GM21423 (cell line): ENCODE measurements around the gene TBX15.
"Not testable (repeated sequence)": the region's sequence is repeated elsewhere in the genome, so short reads cannot be mapped to it uniquely, and the experiment has no call there.

ENCODE experiments used
- ATAC-seq: cut with Tn5 transposase; IDR thresholded peaks from one replicate; pipeline ENCODE4 v1.9.1; 2021; ENCODE audit warnings: mild to moderate bottlenecking, moderate library complexity; ENCODE audit not compliant: unreplicated experiment

The TBX15 gene

DNA sequence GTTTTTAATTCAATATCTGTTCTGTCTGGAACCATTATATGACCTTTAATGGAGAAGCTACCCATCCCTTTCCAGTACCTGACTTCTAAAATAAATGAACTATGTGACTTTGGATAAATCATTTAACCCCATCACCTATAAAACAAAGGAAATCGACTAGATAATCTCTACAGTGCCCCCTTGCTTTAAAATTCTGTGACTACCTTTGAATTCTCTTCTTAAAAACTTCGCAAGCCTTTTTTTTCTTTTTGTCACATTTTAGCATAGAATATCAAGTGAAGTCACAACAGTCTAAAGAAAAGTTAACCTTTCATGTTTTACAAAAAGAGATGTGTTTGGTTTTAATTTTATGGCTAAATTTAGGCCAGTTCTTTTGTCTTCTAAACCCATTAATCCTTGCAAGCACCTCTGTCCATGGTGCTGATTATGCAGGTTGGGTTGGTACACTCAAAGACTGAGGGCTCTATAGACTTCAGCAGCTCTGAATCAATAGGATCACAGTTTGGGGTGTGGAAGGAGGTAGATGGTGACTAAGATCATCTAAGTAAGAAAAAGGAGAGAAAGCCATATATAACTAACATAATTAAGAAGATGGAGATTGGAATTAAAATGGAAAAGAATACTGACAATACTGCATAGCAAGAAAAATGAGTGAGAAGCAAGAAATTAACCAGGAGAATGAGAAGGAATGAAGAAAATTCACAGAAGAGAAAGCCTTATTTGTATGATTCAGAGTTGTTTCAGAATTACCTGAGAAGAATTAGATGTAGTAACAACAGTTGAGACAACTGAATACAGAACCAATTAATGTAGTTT is 59.2 kb downstream of the TBX15 start:
- no peak for ATAC-seq

DNA sequence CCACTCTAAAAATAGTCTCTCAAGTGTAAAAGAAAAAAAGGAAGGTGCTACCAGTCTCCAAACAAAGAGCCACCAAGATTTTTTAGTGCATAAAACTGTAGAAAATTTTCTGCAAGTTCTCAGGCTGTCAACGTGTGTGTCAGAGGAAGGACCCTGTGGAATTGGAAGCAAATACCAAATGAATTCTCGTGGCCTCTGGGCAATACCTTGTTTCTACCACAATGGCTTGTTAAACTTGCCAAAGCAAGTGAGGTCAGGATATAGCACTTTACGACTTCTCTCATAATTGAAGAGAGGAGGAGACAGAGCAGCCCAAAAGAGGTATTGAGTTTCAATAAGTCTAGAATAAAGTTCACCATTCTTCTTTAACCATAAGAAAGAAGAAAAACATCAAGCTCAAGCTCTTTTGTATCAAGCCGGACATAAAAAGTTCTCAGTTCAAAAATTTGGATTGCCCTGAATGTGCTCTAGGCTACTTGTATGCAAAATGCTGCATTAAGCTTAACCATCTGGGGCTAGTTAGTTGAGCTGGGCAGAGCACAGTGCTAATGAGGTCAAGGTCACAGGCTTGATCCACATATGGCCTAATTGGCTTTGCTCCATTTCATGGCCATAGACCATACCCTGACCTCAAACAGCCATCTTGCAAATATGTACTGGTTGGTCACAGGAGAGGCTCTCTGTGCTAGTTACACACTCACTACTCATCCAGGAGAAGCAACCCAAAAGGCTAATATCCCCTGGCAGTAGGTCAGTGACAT is 60.5 kb downstream of the TBX15 start:
- no peak for ATAC-seq

DNA sequence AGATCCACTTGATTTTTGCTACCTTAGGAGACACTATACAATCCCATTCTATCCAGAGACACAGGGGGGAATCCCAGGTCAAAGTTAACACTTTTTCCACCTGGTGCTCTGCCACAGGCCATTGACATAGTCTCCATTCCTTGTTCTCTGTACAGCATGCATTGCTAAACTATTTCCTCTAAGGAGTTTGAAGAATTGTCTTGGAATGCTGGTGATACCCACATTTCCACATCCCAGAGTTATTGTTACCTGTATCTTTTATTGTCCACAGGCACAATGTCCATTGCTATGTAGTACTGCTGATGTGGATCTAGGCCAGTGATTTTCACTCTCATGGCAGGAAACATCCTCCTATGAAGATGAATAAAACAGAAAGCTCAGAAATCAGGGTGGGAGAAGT is 61.9 kb downstream of the TBX15 start:
- no peak for ATAC-seq

DNA sequence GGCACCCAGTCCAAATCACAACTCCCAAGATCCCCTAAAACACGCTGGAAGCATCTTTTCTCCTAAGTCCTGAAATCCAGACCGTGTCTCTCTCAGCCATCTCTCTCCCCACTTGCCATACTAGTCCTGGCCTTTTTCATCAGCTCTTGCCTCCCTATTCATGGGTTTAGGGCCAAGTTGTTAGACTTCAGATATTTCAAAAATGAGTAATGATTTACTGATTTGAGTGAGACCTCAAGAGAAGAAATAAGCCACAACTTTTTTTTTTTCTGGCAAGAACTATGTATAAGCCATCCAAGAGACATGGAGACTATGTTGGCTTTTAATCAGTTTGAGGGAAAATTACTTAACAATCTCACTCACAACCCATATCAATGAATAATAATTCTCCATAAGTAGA is 62.5 kb downstream of the TBX15 start:
- ATAC-seq = no peak

DNA sequence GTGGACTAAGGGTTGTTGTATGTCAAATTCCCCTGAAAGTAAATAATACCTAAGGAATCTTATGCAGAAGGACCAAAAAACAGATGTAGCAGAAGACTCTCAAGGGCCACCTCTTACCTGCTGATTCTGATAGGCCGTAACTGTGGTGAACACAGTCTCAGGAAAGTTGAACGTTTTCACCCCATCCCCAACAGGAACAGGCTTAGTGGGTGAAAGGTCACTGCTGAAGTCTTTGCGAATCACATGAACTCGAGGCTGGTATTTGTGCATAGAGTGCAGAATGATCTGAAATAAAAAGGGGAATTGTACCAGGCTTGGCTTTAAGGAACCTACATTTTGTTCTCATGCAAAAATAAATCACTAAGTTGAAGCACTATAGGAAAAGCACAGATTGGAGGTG is 64.8 kb downstream of the TBX15 start:
- no peak for ATAC-seq

DNA sequence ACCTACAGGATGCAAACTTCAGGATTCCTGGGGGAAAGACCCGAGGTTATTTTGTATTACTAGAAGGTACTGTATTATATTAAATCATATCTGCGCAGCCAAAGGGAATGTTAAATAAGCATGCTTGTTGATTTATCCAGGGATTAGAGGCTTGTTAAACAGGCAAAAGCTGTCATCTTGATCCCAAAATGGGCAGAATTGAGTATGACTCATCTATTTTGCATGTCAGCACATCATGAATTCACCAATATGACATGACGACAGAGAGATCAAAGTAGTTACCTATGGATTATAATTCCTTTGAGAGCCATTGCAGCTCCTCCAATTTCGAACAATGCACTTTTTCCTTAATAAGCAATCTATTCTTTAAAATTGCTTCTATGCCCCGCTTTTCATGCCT is 66.1 kb downstream of the TBX15 start:
- no peak for ATAC-seq

DNA sequence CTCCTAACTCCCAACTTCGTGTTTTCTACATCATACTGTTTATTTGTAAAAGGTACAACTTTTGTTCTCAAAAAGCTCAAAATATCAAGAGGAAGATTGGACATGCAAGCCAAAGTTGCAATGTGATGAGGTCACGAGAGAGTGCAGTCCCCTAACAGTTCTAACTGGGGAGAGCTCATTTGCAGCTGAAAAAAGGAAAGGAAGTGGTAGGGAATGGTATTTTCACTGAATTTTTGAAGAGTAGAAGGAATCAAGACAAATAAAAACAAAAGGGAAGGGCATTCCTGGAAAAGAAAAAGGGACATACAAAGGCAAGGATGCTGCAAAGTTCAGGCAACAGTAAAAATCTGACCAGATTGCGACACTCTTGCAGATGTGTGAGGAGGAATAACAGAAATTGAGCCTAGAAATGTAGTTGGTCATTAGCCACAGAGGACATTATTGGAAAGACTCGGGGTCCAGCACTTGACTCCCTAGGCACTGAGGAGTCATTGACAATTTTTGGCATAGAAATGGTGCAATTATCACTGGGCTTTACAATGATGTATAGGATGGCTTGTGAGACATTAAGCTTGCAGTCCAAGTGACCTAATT is 67.9 kb downstream of the TBX15 start:
- ATAC-seq = no peak

DNA sequence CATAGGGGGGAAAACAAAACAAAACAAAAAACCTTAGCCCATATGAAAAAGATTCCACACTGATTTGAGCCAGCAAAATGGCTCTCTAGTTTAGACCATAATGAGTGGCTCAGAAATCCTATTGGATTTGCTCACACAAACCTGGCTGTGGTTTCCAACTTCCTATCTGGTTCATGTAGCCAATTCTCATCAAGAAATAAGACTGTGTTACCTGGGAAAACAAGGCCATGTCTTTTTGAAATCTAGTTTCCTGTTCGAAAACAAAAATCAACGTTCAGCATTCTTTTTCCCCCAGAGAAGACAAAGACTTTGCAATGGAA is 69.2 kb downstream of the TBX15 start:
- ATAC-seq = no peak

DNA sequence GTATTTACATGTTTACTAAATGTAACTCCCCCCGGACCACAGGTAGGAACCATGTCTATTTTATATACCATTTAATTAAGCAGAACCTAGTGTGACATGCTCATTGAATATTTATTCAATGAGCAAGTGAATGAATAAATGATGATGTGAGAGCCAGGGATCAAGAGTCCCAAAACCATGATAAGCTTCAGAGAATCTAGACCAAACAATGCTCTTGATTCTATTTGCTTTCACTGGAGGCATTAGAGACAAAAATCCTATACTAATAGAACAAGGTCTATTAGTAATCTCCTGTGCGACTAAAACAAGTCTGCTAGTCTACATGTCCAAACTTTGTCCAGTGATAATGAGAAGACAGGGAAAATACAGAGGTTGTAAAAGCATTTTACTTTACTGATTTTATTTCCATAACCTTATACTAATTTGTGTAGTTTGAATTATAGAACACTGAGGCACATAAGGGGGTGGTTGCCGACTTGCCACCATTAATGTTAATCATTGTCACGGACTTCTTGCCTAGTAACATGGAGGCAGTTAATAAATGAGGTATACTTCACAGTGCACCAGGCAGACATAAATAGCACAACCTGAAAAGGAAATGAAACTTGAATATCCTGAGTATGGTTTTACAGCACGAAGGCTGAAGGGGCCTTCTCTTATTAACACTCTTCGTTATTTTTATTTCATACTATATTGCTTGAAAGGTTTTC is 69.8 kb downstream of the TBX15 start:
- peak; percentile 65 for ATAC-seq

DNA sequence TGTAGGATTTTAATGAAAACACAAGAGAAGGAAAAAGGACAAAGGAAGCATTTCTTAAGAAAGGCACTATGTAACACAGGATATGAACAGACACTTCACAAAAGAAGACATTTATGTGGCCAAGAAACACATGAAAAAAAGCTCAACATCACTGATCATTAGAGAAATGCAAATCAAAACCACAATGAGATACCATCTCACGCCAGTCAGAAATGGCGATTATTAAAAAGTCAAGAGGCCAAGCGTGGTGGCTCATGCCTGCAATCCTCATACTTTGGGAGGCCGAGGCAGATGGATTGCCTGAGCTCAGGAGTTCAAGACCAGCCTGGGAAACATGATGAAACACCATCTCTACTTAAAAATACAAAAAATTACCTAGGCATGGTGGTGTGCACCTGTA is 71.8 kb downstream of the TBX15 start:
- ATAC-seq = not testable (repeated sequence)

DNA sequence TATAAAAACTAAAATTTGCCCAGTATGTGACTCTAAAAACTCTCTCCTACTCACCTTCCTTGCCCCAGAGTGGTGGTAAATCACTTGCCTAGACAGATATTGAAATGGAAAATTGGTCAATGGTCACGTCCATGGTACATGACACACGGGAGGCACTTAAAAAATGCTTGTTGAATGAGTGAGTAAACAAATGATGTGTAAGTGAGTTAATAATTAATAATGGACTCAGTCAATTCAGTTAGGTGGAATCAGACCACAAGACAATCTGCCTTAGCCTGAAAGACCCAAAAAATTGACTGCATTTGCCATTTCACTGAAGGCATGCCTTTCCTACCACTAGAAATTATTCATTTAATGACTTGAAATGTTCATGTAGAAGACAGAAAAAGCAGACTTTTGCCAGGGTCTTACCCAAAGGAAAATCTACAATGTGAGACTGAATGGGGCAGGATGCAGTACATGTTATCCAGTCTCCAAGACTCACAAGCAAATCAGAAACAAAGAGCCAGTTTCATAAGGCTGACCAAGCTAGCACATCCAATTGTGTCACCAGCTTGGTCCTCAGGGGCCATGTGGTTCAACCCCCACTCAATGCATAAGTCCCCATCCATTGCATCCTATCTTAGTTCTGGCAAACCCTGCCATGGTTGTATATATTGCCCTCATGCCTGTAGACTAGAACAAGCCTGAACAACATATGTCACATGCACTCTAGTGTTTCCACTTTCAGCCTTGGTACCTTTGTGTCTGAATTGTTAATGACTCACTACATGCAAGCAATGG is 73.6 kb downstream of the TBX15 start:
- peak; percentile 47 for ATAC-seq

DNA sequence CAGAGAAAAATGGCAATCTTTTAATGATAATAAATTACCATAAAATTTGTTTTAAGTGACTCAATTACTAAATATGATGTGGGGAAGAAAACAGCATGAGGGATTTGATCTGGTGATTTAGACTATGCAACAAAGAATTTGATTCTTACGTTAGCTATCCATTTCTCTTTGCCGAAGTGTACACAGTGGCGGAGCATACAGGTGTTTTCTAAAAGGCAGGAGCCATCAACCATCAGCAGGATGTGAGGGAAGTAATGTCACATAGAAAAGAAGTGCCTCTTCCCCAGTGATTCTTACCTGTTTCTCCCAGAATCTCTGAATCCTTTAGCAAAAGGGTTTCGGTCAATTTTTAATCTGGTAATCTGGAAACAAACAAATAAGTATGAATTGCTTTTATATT is 74.3 kb downstream of the TBX15 start:
- no peak for ATAC-seq

DNA sequence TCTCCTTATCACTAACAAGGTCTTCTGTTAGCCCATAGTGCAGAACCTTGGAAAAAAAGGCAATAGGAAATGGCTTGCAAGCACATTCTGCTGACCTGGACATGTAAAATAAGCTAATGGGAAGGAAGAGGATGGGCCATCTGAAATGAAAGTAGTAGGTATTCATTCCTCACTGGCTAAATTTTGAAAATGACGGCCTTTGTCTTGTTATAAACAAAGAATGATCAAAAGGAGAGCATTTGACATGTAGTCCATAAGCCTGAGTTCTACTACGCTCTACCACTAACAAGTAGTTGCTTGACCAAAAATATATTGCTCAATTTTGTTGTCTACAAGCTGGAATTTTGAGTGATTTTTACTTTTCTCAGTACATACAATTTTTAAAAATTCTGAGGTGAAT is 75.6 kb downstream of the TBX15 start:
- no peak for ATAC-seq

DNA sequence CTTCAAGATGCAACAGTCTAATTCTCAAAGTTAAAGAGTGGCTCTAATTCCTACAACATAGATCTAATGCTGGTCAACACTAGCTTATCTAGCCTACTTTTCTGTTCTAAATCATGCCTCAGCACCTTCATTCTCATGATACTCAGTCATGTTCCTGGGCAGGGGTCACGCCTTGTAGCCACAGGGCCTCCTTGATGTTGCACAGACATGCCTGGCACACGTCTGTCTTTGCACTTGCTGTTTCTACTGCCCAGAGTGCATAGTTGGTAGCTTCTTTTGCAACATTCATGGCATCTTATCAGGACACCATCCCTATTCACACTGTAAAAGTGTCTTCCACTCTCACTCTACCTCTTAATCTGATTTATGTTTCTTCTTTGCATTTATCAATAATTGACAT is 76.6 kb downstream of the TBX15 start:
- no peak for ATAC-seq

DNA sequence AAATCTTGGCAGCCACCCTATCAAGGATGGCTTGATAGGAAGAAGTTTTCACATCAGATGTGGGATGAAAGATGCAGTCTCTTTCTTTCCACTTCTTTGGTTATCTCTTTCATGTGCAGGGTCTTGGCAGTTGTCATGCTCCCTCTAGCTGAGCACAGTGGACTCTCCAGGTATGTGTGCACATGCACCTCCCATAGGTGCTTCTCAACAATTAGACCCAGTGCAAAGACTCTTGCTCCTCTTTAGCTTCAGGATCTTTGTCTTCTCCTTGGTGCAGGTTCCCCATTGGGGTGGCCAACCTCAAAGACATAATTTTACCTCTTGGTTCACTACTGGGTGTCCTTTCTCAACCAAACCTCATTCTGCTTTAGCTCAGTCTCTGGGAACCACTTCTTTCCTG is 80.7 kb downstream of the TBX15 start:
- no peak for ATAC-seq

DNA sequence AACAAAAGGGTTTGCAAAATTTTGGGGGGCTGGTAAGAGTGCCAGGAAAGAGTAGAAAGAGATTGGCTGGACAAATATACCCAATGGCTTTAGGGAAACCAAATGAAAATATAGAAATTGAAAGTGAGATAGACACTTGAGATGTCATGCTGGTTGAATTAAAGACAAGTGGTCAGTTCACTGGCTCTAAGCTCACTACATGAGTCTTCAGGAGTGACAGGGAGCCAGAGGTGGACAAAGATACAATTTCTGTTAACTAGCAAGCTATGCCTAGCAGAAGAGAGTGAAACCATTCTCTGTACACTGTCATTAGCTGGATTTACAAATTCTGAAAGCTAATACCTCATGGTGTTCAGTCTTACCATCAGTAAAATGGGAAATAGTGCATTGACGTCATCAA is 82.5 kb downstream of the TBX15 start:
- no peak for ATAC-seq

DNA sequence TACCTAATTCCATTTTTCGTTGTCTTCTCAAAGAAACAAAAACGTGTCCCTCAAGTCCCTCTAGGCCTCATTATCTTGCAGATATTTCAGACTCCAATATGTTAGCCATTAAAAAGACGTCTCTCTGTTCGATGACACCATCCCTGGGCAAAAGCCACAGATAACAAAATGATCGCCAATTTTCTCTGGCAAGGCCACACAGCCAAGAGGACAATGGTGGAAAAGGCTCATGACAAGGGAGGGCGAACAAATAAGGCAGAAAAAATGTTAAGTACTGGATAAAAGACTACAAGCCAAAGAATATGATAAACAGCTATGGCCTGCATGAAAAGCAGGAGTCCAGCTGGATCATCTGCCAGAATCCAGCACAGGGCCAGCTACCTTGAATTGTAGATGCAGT is 82.9 kb downstream of the TBX15 start:
- no peak for ATAC-seq

DNA sequence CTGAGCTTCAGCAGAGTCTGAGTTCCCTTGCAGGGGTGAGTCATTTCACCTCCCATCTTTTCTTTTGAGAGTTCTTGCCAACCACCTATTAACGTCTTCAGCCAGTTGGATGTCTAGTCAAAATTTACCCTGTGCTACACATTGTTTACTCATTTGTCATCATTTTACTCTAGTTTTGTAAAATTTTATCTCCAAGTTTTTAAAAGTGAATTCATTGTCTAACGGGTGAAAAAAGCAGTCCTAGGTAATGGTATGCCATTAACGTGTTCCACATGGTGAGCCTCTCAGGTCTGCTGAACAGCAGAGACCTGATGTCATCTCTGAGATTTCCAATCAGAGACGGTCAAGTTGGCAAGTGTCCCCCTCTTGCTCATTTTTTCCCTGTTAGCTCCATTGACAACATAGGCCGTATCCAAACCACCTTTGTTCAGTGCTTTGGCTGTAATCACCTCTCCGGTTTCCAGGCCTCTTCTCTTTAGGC is 85.4 kb downstream of the TBX15 start:
- no peak for ATAC-seq

DNA sequence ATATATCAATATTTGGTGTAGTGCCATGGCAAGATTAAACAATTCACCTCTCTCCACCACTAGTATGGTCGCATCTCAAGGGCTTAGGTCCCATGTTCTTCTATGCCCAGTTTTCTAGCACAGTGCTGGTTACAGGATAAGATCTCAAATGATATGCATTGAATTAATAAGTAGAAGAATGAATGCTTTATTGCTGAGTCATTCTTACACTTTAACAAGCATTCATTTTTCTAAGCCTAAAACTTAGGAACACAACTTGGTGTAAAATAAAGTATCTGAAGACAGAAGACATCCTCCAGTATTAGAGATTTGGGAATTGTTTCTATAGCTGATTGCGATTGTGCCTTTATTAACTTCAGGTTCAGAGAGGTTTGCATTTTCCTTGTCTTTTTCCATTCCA is 85.8 kb downstream of the TBX15 start:
- no peak for ATAC-seq

DNA sequence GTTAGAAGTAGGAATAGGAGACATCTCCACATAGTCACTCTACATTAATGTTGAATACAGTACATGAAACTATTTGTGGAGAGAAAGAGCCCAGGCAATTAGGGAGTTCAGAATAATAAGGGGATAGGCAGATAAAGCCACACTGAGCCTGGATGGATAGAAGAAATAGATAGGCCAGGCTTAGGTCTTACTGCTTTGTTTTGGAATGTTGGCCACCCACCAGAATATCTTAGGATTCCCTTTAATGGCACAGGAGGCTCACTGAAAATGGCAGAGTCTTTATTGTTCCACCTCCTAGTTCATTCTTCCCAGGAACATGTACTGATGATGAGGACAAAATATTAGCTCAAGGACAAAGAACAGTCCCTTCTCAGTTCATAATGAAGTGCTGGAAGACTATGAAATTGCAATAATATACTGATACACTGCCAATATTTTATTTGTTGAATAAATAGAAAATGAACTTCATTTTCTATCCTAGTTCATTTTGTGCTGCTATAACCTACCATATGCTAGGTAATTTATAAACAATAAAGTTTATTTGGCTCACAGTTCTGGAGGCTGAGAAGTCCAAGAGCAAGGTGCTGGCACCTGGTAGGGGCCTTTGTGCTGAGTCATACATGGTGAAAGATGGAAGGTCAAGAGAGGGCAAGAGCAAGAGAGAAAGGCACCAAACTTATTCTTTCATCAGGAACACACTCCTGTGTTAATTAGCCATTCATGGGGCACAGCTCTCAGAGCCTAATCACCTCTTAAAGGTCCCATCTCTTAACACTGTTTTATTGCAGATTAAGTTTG is 87.3 kb downstream of the TBX15 start:
- ATAC-seq = no peak
